Astrocyte of the cerebellum (primary cell): ENCODE results near the gene CERS6.

Experiments used
- DNase-seq: peaks from one replicate; pipeline ENCODE4 v3.0.0-alpha.2; 2011; ENCODE audit warnings: low read depth
- H3K4me3 ChIP-seq: 2 replicates; pipeline ENCODE4 v1.5.1; 2011; ENCODE audit warnings: mild to moderate bottlenecking, low read depth, low read length, moderate library complexity
- in situ Hi-C: cut with HindIII; loops from 2 replicates; pipeline ENCODE4 v1.10.0; 2017; ENCODE audit warnings: low sequenced_read_pairs
- TF ChIP-seq, protein P1 (sequence below): IDR thresholded peaks from 2 replicates; pipeline ENCODE4 v1.5.1; 2012; ENCODE audit warnings: low read length, low read depth, moderate library complexity, mild to moderate bottlenecking; ENCODE audit errors: missing control alignments

The CERS6 gene

GRCh38 chr2:168565112-168565511 is 109.0 kb downstream of the CERS6 start:
- TF ChIP-seq, protein P1, sequence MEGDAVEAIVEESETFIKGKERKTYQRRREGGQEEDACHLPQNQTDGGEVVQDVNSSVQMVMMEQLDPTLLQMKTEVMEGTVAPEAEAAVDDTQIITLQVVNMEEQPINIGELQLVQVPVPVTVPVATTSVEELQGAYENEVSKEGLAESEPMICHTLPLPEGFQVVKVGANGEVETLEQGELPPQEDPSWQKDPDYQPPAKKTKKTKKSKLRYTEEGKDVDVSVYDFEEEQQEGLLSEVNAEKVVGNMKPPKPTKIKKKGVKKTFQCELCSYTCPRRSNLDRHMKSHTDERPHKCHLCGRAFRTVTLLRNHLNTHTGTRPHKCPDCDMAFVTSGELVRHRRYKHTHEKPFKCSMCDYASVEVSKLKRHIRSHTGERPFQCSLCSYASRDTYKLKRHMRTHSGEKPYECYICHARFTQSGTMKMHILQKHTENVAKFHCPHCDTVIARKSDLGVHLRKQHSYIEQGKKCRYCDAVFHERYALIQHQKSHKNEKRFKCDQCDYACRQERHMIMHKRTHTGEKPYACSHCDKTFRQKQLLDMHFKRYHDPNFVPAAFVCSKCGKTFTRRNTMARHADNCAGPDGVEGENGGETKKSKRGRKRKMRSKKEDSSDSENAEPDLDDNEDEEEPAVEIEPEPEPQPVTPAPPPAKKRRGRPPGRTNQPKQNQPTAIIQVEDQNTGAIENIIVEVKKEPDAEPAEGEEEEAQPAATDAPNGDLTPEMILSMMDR = no peak
- in situ Hi-C loops = no loop called here
- no peak overlapping the region for H3K4me3 ChIP-seq
- no peak for DNase-seq

DNA sequence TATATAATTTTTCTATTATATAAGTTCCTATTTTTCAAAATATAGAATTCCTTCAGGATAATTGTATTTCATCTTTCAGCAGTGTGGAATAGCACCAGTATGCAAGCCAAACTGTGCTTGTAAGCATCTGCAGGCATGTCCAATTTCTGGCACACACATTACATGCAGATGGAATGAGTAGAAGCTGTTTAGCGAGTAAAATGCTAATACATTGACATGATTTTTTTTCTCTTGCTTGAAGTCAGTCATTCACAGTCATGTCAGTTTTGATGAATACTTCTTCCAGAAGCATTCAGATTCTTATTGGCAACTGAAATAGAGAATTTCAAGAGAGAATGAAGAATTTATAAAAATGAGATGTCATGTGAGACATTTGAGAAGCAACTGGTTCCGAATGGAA is 109.4 kb downstream of the CERS6 start:
- H3K4me3 ChIP-seq = no peak overlapping the region
- DNase-seq = no peak
- TF ChIP-seq, protein P1 = no peak
- in situ Hi-C loops = no loop called here

- in situ Hi-C loops = no loop called here
- TF ChIP-seq, protein P1 = no peak
- DNase-seq = no peak
- no peak overlapping the region for H3K4me3 ChIP-seq
Observed at GRCh38 chr2:168566974-168567665, 111.0 kb downstream of the CERS6 start.

- no peak overlapping the region for H3K4me3 ChIP-seq
- TF ChIP-seq, protein P1 = no peak
- DNase-seq = no peak
- in situ Hi-C loops = no loop called here
Observed at GRCh38 chr2:168567836-168568235, 111.8 kb downstream of the CERS6 start.

- in situ Hi-C loops = no loop called here
- TF ChIP-seq, protein P1 = no peak
- DNase-seq = no peak
- H3K4me3 ChIP-seq = no peak overlapping the region
Observed at GRCh38 chr2:168568476-168569267, 112.6 kb downstream of the CERS6 start.

DNA sequence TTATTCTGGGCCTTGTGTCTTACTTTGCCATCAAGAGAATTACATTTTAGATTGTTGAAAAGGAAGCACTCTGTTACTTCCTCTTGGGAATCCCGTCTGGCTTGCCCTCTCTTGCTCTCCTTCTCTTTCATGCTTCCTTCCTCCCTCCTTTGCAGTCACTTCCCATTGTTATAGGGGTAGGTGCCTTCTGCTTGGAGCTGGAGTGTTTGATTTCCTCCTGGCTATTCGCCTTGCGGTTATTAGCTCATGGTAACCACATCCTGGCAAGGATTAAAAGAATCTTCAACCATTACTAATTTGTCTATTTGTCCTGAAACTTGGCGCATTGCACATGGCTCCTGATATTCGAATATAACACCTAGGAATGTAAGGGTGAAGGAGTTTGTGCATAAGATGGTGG is 115.0 kb downstream of the CERS6 start:
- in situ Hi-C loops = loop anchor here (10.0 kb wide), 1 partner anchor 54 kb away; no protein-coding TSS in a partner anchor
- TF ChIP-seq, protein P1 = no peak
- DNase-seq = no peak
- no peak overlapping the region for H3K4me3 ChIP-seq
